Hepatocyte (in vitro differentiated cells): ENCODE measurements around the gene ZNF586. TPM values are rescaled to one million over a fixed set of nuclear protein-coding genes. Genes with fewer than 3 reads are reported as not detected.

Source experiments
- DNase-seq: peaks from one replicate; pipeline ENCODE4 v3.0.0-alpha.2; 2016; ENCODE audit warnings: low spot score
- H2AFZ ChIP-seq: fragments of 200-600 bp; sonication (generic); 2 replicates; pipeline ENCODE4 v1.6.0; 2016; ENCODE audit warnings: antibody characterized with exemption, mild to moderate bottlenecking
- H3K27ac ChIP-seq: fragments of 200-600 bp; sonication (generic); 2 replicates; pipeline ENCODE4 v1.5.1; 2016; ENCODE audit warnings: mild to moderate bottlenecking
- H3K27me3 ChIP-seq: fragments of 200-600 bp; sonication (generic); 2 replicates; pipeline ENCODE4 v1.6.1; 2016
- H3K36me3 ChIP-seq: fragments of 200-600 bp; sonication (generic); replicated peaks from 2 replicates; pipeline ENCODE4 v1.5.1; 2016; ENCODE audit warnings: low read depth; ENCODE audit not compliant: insufficient read depth
- H3K4me1 ChIP-seq: fragments of 200-600 bp; sonication (generic); 2 replicates; pipeline ENCODE4 v1.5.1; 2016; ENCODE audit warnings: mild to moderate bottlenecking, moderate library complexity; ENCODE audit not compliant: insufficient read depth
- H3K4me2 ChIP-seq: fragments of 200-600 bp; sonication (generic); 2 replicates; pipeline ENCODE4 v1.6.0; 2016
- H3K4me3 ChIP-seq: fragments of 200-600 bp; sonication (generic); 2 replicates; pipeline ENCODE4 v1.5.1; 2016; ENCODE audit warnings: mild to moderate bottlenecking
- H3K79me2 ChIP-seq: fragments of 200-600 bp; sonication (generic); 2 replicates; pipeline ENCODE4 v1.6.0; 2017; ENCODE audit warnings: mild to moderate bottlenecking
- H3K9me2 ChIP-seq: fragments of 200-600 bp; sonication (generic); replicated peaks from 2 replicates; pipeline ENCODE4 v1.6.0; 2017; ENCODE audit warnings: mild to moderate bottlenecking; ENCODE audit not compliant: insufficient read depth
- H3K9me3 ChIP-seq: fragments of 200-600 bp; sonication (generic); 2 replicates; pipeline ENCODE4 v1.5.1; 2016; ENCODE audit warnings: low read depth, mild to moderate bottlenecking
- H4K20me1 ChIP-seq: fragments of 200-600 bp; sonication (generic); 2 replicates; pipeline ENCODE4 v1.6.0; 2016; ENCODE audit warnings: mild to moderate bottlenecking; ENCODE audit not compliant: insufficient read depth, poor library complexity, severe bottlenecking
- CTCF ChIP-seq: fragments of 200-600 bp; sonication (generic); IDR thresholded peaks from 2 replicates; pipeline ENCODE4 v1.5.1; 2016; ENCODE audit warnings: antibody characterized with exemption, mild to moderate bottlenecking; ENCODE audit not compliant: poor library complexity
- EZH2 ChIP-seq: fragments of 200-600 bp; sonication (generic); IDR thresholded peaks from 2 replicates; pipeline ENCODE4 v1.6.1; 2016; ENCODE audit warnings: antibody characterized with exemption, mild to moderate bottlenecking, borderline replicate concordance
- EZH2phosphoT487 ChIP-seq: fragments of 200-600 bp; sonication (generic); IDR thresholded peaks from one replicate; pipeline ENCODE4 v1.6.1; 2018; ENCODE audit warnings: antibody characterized with exemption, mild to moderate bottlenecking, low read depth, moderate library complexity; ENCODE audit not compliant: unreplicated experiment, severe bottlenecking
- WGBS: methylation state at CpG from one replicate; pipeline ENCODE4 v1.1.6; 2016; ENCODE audit warnings: low lambda C conversion rate; ENCODE audit errors: missing lambda C conversion rate; 5-methylcytosine and 5-hydroxymethylcytosine counted together
- polyA plus RNA-seq: library from polyadenylated mRNA; unstranded; fragments of >200 nt; fragmentation: Nextera tagmentation; extraction: Ambion mirVana; gene quantifications from 2 replicates; pipeline ENCODE4 v1.2.1, GENCODE V29; 2016
- total RNA-seq: library from RNA; depleted of rRNA; stranded (reverse); fragments of >200 nt; gene quantifications from 2 replicates; pipeline ENCODE4 v1.2.3, GENCODE V29; 2014

Gene ZNF586
- total and polyA plus RNA-seq, 2 experiments from 2014 or later: 11.2 to 22.5 TPM

GRCh38 chr19:57776764-57777296 is 7.4 kb downstream of the ZNF586 start:
- Histone ChIP-seq H3K79me2 (peaks cover 98% of the 10 kb centered on the region), H4K20me1 (peaks cover 2% of the 10 kb centered on the region), H3K27ac (no peak overlapping the region), H2AFZ (no peak overlapping the region), H3K4me1 (no peaks in the 10 kb centered on the region), H3K9me3 (peaks cover 19% of the 10 kb centered on the region), H3K27me3 (no peaks in the 10 kb centered on the region), H3K9me2 (no peaks in the 10 kb centered on the region), H3K4me3 (no peak overlapping the region), H3K4me2 (no peak overlapping the region), H3K36me3 (peaks cover 3% of the 10 kb centered on the region)
- TF ChIP-seq CTCF: no peak
- no peak for TF ChIP-seq EZH2phosphoT487
- no peak for TF ChIP-seq EZH2
- DNase-seq: no peak
- WGBS: 87% methylated on average over 6 of the region's 6 CpGs

- H3K27me3 ChIP-seq: no peaks in the 10 kb centered on the region
- H3K36me3 ChIP-seq: peaks cover 3% of the 10 kb centered on the region
- H3K4me1 ChIP-seq: no peaks in the 10 kb centered on the region
- H3K4me3 ChIP-seq: no peak overlapping the region
- no peak for DNase-seq
- no peak overlapping the region for H3K27ac ChIP-seq
- peaks cover 2% of the 10 kb centered on the region for H4K20me1 ChIP-seq
- H3K79me2 ChIP-seq: peaks cover 98% of the 10 kb centered on the region
- H3K4me2 ChIP-seq: no peak overlapping the region
- no peak for TF ChIP-seq CTCF
- no peak for TF ChIP-seq EZH2
- TF ChIP-seq EZH2phosphoT487: no peak
- no peak overlapping the region for H2AFZ ChIP-seq
- 87% methylated on average over 4 of the region's 4 CpGs for WGBS
- H3K9me2 ChIP-seq: no peaks in the 10 kb centered on the region
- H3K9me3 ChIP-seq: peaks cover 21% of the 10 kb centered on the region
Observed at GRCh38 chr19:57778336-57778735, 8.9 kb downstream of the ZNF586 start.

DNA sequence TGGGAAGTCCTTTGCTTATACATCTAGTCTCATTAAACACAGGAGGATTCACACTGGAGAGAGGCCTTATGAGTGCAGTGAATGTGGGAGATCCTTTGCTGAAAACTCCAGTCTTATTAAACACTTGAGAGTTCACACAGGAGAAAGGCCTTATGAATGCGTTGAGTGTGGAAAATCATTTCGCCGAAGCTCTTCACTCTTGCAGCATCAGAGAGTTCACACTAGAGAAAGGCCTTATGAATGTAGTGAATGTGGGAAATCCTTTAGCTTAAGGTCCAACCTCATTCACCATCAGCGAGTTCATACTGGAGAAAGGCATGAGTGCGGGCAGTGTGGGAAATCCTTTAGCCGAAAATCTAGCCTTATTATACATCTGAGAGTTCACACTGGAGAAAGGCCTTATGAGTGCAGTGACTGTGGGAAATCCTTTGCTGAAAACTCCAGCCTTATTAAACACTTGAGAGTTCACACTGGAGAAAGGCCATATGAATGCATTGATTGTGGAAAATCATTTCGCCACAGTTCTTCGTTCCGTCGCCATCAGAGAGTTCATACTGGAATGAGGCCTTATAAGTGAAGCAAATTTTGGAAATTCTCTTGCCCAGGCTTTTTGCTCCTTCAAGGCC is 9.9 kb downstream of the ZNF586 start:
- TF ChIP-seq EZH2phosphoT487: no peak
- TF ChIP-seq EZH2: no peak
- no peak for TF ChIP-seq CTCF
- no peaks in the 10 kb centered on the region for H3K4me1 ChIP-seq
- H3K4me2 ChIP-seq: no peak overlapping the region
- peaks cover 2% of the 10 kb centered on the region for H4K20me1 ChIP-seq
- peaks cover 98% of the 10 kb centered on the region for H3K79me2 ChIP-seq
- WGBS: 98% methylated on average over 10 of the region's 10 CpGs
- H3K27me3 ChIP-seq: no peaks in the 10 kb centered on the region
- H3K36me3 ChIP-seq: peaks cover 3% of the 10 kb centered on the region
- no peak overlapping the region for H3K27ac ChIP-seq
- no peak overlapping the region for H3K4me3 ChIP-seq
- no peaks in the 10 kb centered on the region for H3K9me2 ChIP-seq
- H3K9me3 ChIP-seq: peaks cover 23% of the 10 kb centered on the region
- H2AFZ ChIP-seq: no peak overlapping the region
- DNase-seq: no peak
